Osteocyte (in vitro differentiated cells): Measurements from ENCODE around the gene OTUB1. TPM values are rescaled to one million over a fixed set of nuclear protein-coding genes. Genes with fewer than 3 reads are reported as not detected.

Experiments
- DNase-seq: peaks from one replicate; pipeline ENCODE4 v3.0.0; 2021; ENCODE audit warnings: mixed read lengths; ENCODE audit not compliant: unreplicated experiment; ENCODE audit errors: extremely low spot score
- H3K27ac Mint-ChIP-seq: one replicate; pipeline ENCODE4 v1.8.0; 2021; ENCODE audit warnings: mild to moderate bottlenecking, mixed read lengths; ENCODE audit not compliant: unreplicated experiment
- H3K27me3 Mint-ChIP-seq: one replicate; pipeline ENCODE4 v1.8.0; 2021; ENCODE audit warnings: mixed read lengths; ENCODE audit not compliant: unreplicated experiment
- H3K36me3 Mint-ChIP-seq: one replicate; pipeline ENCODE4 v1.8.0; 2021; ENCODE audit warnings: mixed read lengths; ENCODE audit not compliant: unreplicated experiment
- H3K4me1 Mint-ChIP-seq: one replicate; pipeline ENCODE4 v1.8.0; 2021; ENCODE audit warnings: mixed read lengths; ENCODE audit not compliant: unreplicated experiment
- H3K4me3 Mint-ChIP-seq: one replicate; pipeline ENCODE4 v1.8.0; 2021; ENCODE audit warnings: mild to moderate bottlenecking, moderate library complexity, mixed read lengths; ENCODE audit not compliant: unreplicated experiment
- H3K9me3 Mint-ChIP-seq: one replicate; pipeline ENCODE4 v1.8.0; 2021; ENCODE audit warnings: mixed read lengths; ENCODE audit not compliant: unreplicated experiment
- total RNA-seq: library from RNA; stranded (reverse); gene quantifications from 2 replicates; pipeline ENCODE4 v1.2.1, GENCODE V29; 2021
- TF ChIP-seq, protein P1 (sequence below): fragments of 200-600 bp; sonication (generic); IDR thresholded peaks from 2 replicates; pipeline ENCODE4 v1.5.0; 2021; ENCODE audit warnings: antibody characterized with exemption, mild to moderate bottlenecking, moderate library complexity

OTUB1 gene
- total RNA-seq, 1 donor from 2014 or later, result 71.4 TPM

DNA sequence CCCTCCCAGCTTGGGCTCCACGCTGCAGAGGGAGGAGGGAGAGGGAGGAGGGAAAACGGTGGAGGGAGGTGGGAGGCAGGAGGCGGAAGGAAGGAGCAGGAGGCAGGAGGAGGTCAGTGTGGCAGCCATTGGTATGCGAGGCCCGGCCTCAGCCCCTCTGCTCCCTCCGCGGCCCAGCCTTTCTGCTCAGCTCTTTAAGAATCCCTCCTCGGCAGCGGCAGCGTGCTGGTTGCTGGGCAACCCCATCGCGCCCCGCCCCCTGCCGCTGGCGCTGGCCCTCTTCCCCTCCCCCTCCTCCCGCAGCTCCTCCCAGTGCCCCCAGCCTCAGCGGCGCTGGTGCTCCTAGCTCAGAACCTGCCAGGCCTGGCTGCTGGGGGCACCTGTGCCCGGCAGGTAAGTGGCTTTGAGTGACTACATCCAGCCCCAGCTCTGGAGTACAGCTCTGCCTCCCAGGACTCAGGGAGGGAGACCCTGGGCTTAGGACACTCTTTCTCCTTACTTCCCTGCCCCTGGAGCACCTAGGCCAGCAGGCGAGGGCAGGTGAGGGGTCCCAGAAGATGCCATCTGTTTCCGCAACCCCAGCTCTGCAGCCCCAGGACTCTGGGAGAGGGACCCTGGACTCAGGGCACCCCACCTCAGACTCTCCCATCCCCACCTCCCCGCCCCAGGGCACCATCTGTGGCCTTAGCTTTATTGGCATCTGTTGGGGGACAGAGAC, 42.3 kb downstream of the OTUB1 start:
- Mint-ChIP-seq H3K4me3 (no peak overlapping the region), H3K27ac (no peak overlapping the region), H3K36me3 (no peaks in the 10 kb centered on the region), H3K27me3 (peaks cover 3% of the 10 kb centered on the region), H3K4me1 (peaks cover 16% of the 10 kb centered on the region), H3K9me3 (no peaks in the 10 kb centered on the region)
- no peak for DNase-seq
- TF ChIP-seq, protein P1, sequence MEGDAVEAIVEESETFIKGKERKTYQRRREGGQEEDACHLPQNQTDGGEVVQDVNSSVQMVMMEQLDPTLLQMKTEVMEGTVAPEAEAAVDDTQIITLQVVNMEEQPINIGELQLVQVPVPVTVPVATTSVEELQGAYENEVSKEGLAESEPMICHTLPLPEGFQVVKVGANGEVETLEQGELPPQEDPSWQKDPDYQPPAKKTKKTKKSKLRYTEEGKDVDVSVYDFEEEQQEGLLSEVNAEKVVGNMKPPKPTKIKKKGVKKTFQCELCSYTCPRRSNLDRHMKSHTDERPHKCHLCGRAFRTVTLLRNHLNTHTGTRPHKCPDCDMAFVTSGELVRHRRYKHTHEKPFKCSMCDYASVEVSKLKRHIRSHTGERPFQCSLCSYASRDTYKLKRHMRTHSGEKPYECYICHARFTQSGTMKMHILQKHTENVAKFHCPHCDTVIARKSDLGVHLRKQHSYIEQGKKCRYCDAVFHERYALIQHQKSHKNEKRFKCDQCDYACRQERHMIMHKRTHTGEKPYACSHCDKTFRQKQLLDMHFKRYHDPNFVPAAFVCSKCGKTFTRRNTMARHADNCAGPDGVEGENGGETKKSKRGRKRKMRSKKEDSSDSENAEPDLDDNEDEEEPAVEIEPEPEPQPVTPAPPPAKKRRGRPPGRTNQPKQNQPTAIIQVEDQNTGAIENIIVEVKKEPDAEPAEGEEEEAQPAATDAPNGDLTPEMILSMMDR, result no peak

DNA sequence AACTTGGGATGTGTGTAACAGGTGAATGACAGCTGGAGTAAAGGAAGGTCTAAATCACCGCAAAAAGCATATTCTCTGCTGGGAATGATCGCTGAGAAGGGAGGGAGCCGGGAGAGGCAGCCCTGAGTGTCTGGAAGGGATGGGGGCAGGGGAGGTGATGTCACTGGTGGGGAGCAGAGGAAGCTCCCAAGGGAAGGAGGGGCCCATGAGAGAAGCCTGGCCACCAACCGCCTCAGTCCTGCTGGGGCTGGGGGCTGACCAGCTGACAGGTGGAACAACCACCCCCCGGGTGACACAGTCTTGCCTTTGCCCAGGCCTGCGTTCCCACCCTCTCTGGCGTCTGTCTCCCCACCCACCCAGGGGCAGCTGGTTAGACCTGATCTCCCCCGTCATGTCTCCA, 43.5 kb downstream of the OTUB1 start:
- peaks cover 16% of the 10 kb centered on the region for H3K4me1 Mint-ChIP-seq
- no peak overlapping the region for H3K27ac Mint-ChIP-seq
- H3K4me3 Mint-ChIP-seq, result no peak overlapping the region
- DNase-seq, result no peak
- peaks cover 9% of the 10 kb centered on the region for H3K27me3 Mint-ChIP-seq
- H3K9me3 Mint-ChIP-seq, result no peaks in the 10 kb centered on the region
- H3K36me3 Mint-ChIP-seq, result no peaks in the 10 kb centered on the region
- TF ChIP-seq, protein P1, result no peak

DNA sequence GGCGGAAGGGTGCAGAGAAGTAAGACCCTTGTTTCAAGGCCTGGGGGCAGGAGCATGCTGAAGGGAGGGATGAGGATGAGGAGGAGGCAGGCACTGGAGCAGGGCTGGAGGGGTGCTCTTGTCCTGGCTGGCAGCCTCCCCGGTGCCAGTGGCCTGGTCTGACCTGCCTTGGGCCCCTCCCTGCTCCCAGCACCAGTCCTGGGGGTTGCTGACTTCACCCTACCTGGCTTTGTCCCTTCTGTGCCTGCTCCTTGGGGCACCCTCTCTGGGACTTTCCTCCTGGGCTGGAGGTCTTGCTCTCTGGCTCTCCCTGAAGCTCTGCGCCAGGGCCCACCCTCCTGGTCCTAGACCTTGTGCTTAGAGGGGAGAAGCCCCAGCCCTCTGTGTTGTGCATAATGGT, 44.8 kb downstream of the OTUB1 start:
- H3K27ac Mint-ChIP-seq, result no peak overlapping the region

GRCh38 chr11:64032050-64032449, 45.8 kb downstream of the OTUB1 start:
- no peaks in the 10 kb centered on the region for H3K9me3 Mint-ChIP-seq
- TF ChIP-seq, protein P1, result no peak
- H3K36me3 Mint-ChIP-seq, result no peaks in the 10 kb centered on the region
- peaks cover 16% of the 10 kb centered on the region for H3K4me1 Mint-ChIP-seq
- H3K27me3 Mint-ChIP-seq, result peaks cover 14% of the 10 kb centered on the region
- no peak overlapping the region for H3K27ac Mint-ChIP-seq
- no peak overlapping the region for H3K4me3 Mint-ChIP-seq
- no peak for DNase-seq

More for the DNA sequence above, 44.8 kb downstream of the OTUB1 start:
- Mint-ChIP-seq H3K4me3 (no peak overlapping the region), H3K27me3 (peaks cover 14% of the 10 kb centered on the region), H3K9me3 (no peaks in the 10 kb centered on the region), H3K4me1 (peaks cover 17% of the 10 kb centered on the region), H3K36me3 (no peaks in the 10 kb centered on the region)
- TF ChIP-seq, protein P1, result no peak
- no peak for DNase-seq

DNA sequence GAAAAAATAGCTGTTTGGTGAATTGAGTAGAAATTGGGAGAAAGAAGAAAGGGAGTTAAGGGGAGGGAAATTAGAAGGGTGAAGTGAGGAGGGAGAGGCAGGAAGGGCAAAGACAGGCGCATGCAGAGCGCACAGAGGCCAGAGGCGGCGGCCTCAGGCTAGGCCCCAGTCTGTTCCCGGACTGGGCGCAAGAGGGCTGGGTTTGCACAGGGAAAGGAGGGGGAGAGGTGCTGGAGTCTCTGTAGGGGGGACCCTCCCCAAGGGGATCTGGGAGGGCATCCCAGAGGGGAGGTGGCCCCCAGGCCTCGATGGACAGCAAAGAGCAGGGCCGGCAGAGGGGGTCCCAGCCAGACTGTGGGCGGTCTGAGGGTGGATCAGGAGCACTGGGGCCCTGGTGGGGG, 48.2 kb downstream of the OTUB1 start:
- no peaks in the 10 kb centered on the region for H3K9me3 Mint-ChIP-seq
- no peaks in the 10 kb centered on the region for H3K36me3 Mint-ChIP-seq
- H3K4me1 Mint-ChIP-seq, result peaks cover 15% of the 10 kb centered on the region
- TF ChIP-seq, protein P1, result no peak
- peak overlapping the region; percentile 63 for H3K4me3 Mint-ChIP-seq
- peaks cover 14% of the 10 kb centered on the region for H3K27me3 Mint-ChIP-seq
- H3K27ac Mint-ChIP-seq, result no peak overlapping the region
- DNase-seq, result no peak
